KOPT-K1 (cell line): ENCODE results near the gene ZNF565.
"Not testable (repeated sequence)": the region's sequence is repeated elsewhere in the genome, so short reads cannot be mapped to it uniquely, and the experiment has no call there.

Experiments
- H3K27ac ChIP-seq: fragments of 200-600 bp; sonication (generic); 2 replicates; pipeline ENCODE4 v1.5.1; 2016; ENCODE audit warnings: antibody characterized with exemption, mild to moderate bottlenecking, low read depth, low read length; ENCODE audit not compliant: poor library complexity, severe bottlenecking
- H3K36me3 ChIP-seq: fragments of 200-600 bp; sonication (generic); 2 replicates; pipeline ENCODE4 v1.5.1; 2017; ENCODE audit warnings: antibody characterized with exemption, mild to moderate bottlenecking, low read length, moderate library complexity; ENCODE audit not compliant: insufficient read depth
- H3K9me3 ChIP-seq: fragments of 200-600 bp; sonication (generic); 2 replicates; pipeline ENCODE4 v1.5.1; 2017; ENCODE audit warnings: antibody characterized with exemption, low read length, mild to moderate bottlenecking; ENCODE audit not compliant: insufficient read depth, poor library complexity, severe bottlenecking

The ZNF565 gene

GRCh38 chr19:36182612-36183244 is 31.7 kb downstream of the ZNF565 start:
- Histone ChIP-seq H3K27ac (no peak overlapping the region), H3K36me3 (no peaks in the 10 kb centered on the region), H3K9me3 (no peaks in the 10 kb centered on the region)

GRCh38 chr19:36179077-36179476 is 35.4 kb downstream of the ZNF565 start:
- not testable (repeated sequence) for H3K27ac ChIP-seq, H3K36me3 ChIP-seq, H3K9me3 ChIP-seq

- H3K36me3 ChIP-seq, H3K9me3 ChIP-seq, H3K27ac ChIP-seq: not testable (repeated sequence)
These were observed 40.6 kb downstream of the ZNF565 start for GRCh38 chr19:36173846-36174245.

GRCh38 chr19:36172852-36173251 is 41.6 kb downstream of the ZNF565 start:
- Histone ChIP-seq H3K36me3 (no peaks in the 10 kb centered on the region), H3K9me3 (no peaks in the 10 kb centered on the region), H3K27ac (no peak overlapping the region)

GRCh38 chr19:36169084-36169760 is 45.2 kb downstream of the ZNF565 start:
- no peak overlapping the region for H3K27ac ChIP-seq

GRCh38 chr19:36163813-36164212 is 50.7 kb downstream of the ZNF565 start:
- H3K27ac ChIP-seq: no peak overlapping the region
- no peaks in the 10 kb centered on the region for H3K9me3 ChIP-seq
- peaks cover 6% of the 10 kb centered on the region; the same call in 1 of the 2 replicates for H3K36me3 ChIP-seq

More at GRCh38 chr19:36169084-36169760, 45.2 kb downstream of the ZNF565 start:
- no peaks in the 10 kb centered on the region for H3K9me3 ChIP-seq
- H3K36me3 ChIP-seq: no peaks in the 10 kb centered on the region

GRCh38 chr19:36160821-36161596 is 53.5 kb downstream of the ZNF565 start:
- H3K27ac ChIP-seq: no peak overlapping the region

GRCh38 chr19:36153126-36153525 is 61.3 kb downstream of the ZNF565 start:
- no peaks in the 10 kb centered on the region for H3K9me3 ChIP-seq
- H3K27ac ChIP-seq: no peak overlapping the region
- H3K36me3 ChIP-seq: peaks cover 31% of the 10 kb centered on the region; the same call in 1 of the 2 replicates

More at GRCh38 chr19:36160821-36161596, 53.5 kb downstream of the ZNF565 start:
- Histone ChIP-seq H3K36me3 (peaks cover 6% of the 10 kb centered on the region; the same call in 1 of the 2 replicates), H3K9me3 (no peaks in the 10 kb centered on the region)

- Histone ChIP-seq H3K9me3 (no peaks in the 10 kb centered on the region), H3K27ac (no peak within 1 kb of the TSS), H3K36me3 (peaks cover 37% of the 10 kb centered on the region; the same call in 1 of the 2 replicates)
These were observed 61.9 kb downstream of the ZNF565 start, which contains the start of gene COX7A1 for GRCh38 chr19:36152352-36153091. Gene COX7A1 (minus strand): TSS chr19:36152447. CDS start chr19:36152407, 40 bp downstream.

- peaks cover 42% of the 10 kb centered on the region for H3K36me3 ChIP-seq
- H3K9me3 ChIP-seq: no peaks in the 10 kb centered on the region
- H3K27ac ChIP-seq: no peak overlapping the region
These were observed 62.5 kb downstream of the ZNF565 start for GRCh38 chr19:36152019-36152351.

GRCh38 chr19:36151144-36152018 is 63.1 kb downstream of the ZNF565 start:
- Histone ChIP-seq H3K36me3 (peaks cover 48% of the 10 kb centered on the region), H3K27ac (no peak overlapping the region), H3K9me3 (no peaks in the 10 kb centered on the region)

- no peaks in the 10 kb centered on the region for H3K9me3 ChIP-seq
- H3K27ac ChIP-seq: no peak overlapping the region
- H3K36me3 ChIP-seq: peaks cover 56% of the 10 kb centered on the region
These were observed 63.9 kb downstream of the ZNF565 start for GRCh38 chr19:36150586-36150985.

- Histone ChIP-seq H3K36me3 (peaks cover 63% of the 10 kb centered on the region), H3K9me3 (no peaks in the 10 kb centered on the region), H3K27ac (no peak overlapping the region)
These were observed 64.6 kb downstream of the ZNF565 start for GRCh38 chr19:36149673-36150406.
